HS-5 (cell line): ENCODE measurements around the gene ADAM19.
"Not testable (repeated sequence)": the region's sequence is repeated elsewhere in the genome, so short reads cannot be mapped to it uniquely, and the experiment has no call there.

Experiments used
- DNase-seq: peaks from one replicate; pipeline ENCODE4 v3.0.0-alpha.2; 2012; ENCODE audit warnings: low read depth

The ADAM19 gene

GRCh38 chr5:157485340-157485739, 90.2 kb downstream of the ADAM19 start:
- no peak for DNase-seq

- DNase-seq = no peak
Measured at GRCh38 chr5:157484768-157485167, 90.8 kb downstream of the ADAM19 start.

GRCh38 chr5:157482702-157483101, 92.9 kb downstream of the ADAM19 start:
- not testable (repeated sequence) for DNase-seq

- no peak for DNase-seq
Measured at GRCh38 chr5:157481666-157482065, 93.9 kb downstream of the ADAM19 start.

- no peak for DNase-seq
Measured at GRCh38 chr5:157481265-157481664, 94.3 kb downstream of the ADAM19 start.

GRCh38 chr5:157479612-157480510, 95.7 kb downstream of the ADAM19 start:
- no peak for DNase-seq

GRCh38 chr5:157479166-157479565, 96.4 kb downstream of the ADAM19 start:
- no peak for DNase-seq

GRCh38 chr5:157478726-157479125, 96.8 kb downstream of the ADAM19 start:
- no peak for DNase-seq

GRCh38 chr5:157477814-157478494, 97.6 kb downstream of the ADAM19 start:
- DNase-seq = no peak

GRCh38 chr5:157476702-157477408, 98.7 kb downstream of the ADAM19 start:
- DNase-seq = peak; percentile 22

GRCh38 chr5:157475432-157475831, 100.1 kb downstream of the ADAM19 start:
- DNase-seq = no peak

GRCh38 chr5:157473383-157474320, 101.9 kb downstream of the ADAM19 start:
- DNase-seq = peak; percentile 32

- no peak for DNase-seq
Measured at GRCh38 chr5:157471709-157472108, 103.9 kb downstream of the ADAM19 start.

GRCh38 chr5:157470631-157471030, 104.9 kb downstream of the ADAM19 start:
- no peak for DNase-seq

- DNase-seq = no peak
Measured at GRCh38 chr5:157469687-157470086, 105.9 kb downstream of the ADAM19 start.

- DNase-seq = no peak
Measured at GRCh38 chr5:157469073-157469472, 106.5 kb downstream of the ADAM19 start.

GRCh38 chr5:157468293-157468965, 107.1 kb downstream of the ADAM19 start:
- no peak for DNase-seq

- peak; percentile 77 for DNase-seq
Measured at GRCh38 chr5:157464519-157465171, 110.9 kb downstream of the ADAM19 start.

GRCh38 chr5:157463621-157464518, 111.7 kb downstream of the ADAM19 start:
- no peak for DNase-seq
